ENCODE data around the gene RPS6KL1.

GRCh38 chr14:74936731-74937130 lies 13.7 kb upstream of the RPS6KL1 start:
- TF ChIP-seq EZH2 (IDR thresholded peaks at IDR 0.05; ENCODE audit: borderline replicate concordance, low read depth, low read length, severe bottlenecking) (no peak), CTCF (IDR thresholded peaks at IDR 0.05; ENCODE audit: borderline replicate concordance, extremely low read depth, low read length, poor library complexity, severe bottlenecking) (no peak)

Measured in DND-41 (cell line).